Measurements from ENCODE around the gene DIS3L2.
"Not testable (repeated sequence)": the region's sequence is repeated elsewhere in the genome, so short reads cannot be mapped to it uniquely, and the experiment has no call there.

The DIS3L2 gene

DNA sequence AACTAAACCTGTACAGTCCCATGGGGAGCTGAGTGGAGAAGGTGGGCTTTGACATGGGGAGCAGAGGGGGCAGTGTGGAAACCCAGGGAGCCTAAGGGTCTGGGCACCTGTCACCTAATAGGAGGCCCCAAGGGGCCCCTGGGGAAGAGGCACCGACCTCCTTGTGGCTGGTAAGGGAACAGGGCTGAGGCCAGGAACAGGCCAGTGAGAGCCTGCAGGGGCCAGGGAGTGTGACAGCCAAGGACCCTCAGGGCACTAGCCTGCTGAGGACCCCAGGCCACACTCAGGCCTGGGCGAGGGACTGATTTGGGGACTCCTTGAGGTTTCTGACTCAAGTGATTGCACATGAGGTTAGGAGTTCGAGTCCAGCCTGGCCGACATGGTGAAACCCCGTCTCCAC lies 392.6 kb downstream of the DIS3L2 start:
- Histone ChIP-seq H3K27me3 (ENCODE audit: control insufficient read depth, insufficient read depth, low read length) (peaks cover 41% of the 10 kb centered on the region), H3K9me3 (ENCODE audit: control insufficient read depth, insufficient read depth, low read length) (peaks cover 6% of the 10 kb centered on the region; the same call in 1 of the 2 replicates), H3K9ac (ENCODE audit: low read depth, low read length) (no peak overlapping the region), H3K36me3 (ENCODE audit: control insufficient read depth, insufficient read depth, low read length) (no peaks in the 10 kb centered on the region), H3K4me1 (ENCODE audit: control insufficient read depth, insufficient read depth, low read length) (no peaks in the 10 kb centered on the region), H3K4me3 (ENCODE audit: low read depth, low read length) (no peak overlapping the region), H3K27ac (ENCODE audit: low read depth, low read length) (no peak overlapping the region)

GRCh38 chr2:232361646-232362045 lies 400.1 kb downstream of the DIS3L2 start:
- no peak overlapping the region for H3K27ac ChIP-seq (ENCODE audit: low read depth, low read length)
- no peaks in the 10 kb centered on the region for H3K9me3 ChIP-seq (ENCODE audit: control insufficient read depth, insufficient read depth, low read length)
- no peak overlapping the region for H3K4me3 ChIP-seq (ENCODE audit: low read depth, low read length)

DNA sequence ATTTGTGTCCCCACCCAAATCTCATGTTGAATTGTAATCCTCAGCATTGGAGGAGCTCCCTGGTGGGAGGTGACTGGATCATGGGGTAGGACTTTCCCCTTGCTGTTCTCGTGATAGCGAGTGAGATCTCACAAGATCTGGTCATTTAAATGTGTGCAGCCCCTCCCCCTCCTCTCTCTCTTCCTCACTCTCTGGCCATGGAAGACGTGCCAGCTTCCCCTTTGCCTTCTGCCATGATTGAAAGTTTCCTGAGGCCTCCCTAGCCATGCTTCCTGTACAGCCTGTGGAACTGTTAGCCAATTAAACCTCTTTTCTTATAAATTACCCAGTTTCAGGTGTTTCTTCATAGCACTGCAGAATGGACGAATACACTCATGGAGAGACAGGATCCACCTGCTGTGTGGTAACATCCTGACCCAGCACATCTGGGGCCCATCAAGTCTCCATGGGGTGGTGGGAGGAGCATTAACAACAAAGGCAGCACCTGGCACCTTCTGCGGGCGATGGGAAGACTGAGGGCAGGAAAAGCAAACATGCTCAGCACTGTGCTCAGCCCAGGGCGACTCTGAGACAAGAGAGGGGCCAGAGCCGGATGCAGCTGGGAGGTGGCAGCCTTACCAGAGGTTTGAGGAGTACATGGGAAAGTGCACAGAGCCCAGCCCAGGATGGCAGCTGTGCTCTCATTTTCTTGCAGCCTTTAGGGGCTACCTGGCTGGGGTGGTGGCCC lies 400.8 kb downstream of the DIS3L2 start:
- Histone ChIP-seq H3K4me3 (ENCODE audit: low read depth, low read length) (no peak overlapping the region), H3K4me1 (ENCODE audit: control insufficient read depth, insufficient read depth, low read length) (peaks cover 3% of the 10 kb centered on the region; the same call in 1 of the 2 replicates), H3K27ac (ENCODE audit: low read depth, low read length) (no peak overlapping the region), H3K9me3 (ENCODE audit: control insufficient read depth, insufficient read depth, low read length) (no peaks in the 10 kb centered on the region), H3K36me3 (ENCODE audit: control insufficient read depth, insufficient read depth, low read length) (no peaks in the 10 kb centered on the region), H3K27me3 (ENCODE audit: control insufficient read depth, insufficient read depth, low read length) (no peaks in the 10 kb centered on the region), H3K9ac (ENCODE audit: low read depth, low read length) (no peak overlapping the region)

More at GRCh38 chr2:232361646-232362045, 400.1 kb downstream of the DIS3L2 start:
- H3K9ac ChIP-seq (ENCODE audit: low read depth, low read length): no peak overlapping the region
- peaks cover 3% of the 10 kb centered on the region; the same call in 1 of the 2 replicates for H3K4me1 ChIP-seq (ENCODE audit: control insufficient read depth, insufficient read depth, low read length)
- H3K27me3 ChIP-seq (ENCODE audit: control insufficient read depth, insufficient read depth, low read length): no peaks in the 10 kb centered on the region
- H3K36me3 ChIP-seq (ENCODE audit: control insufficient read depth, insufficient read depth, low read length): no peaks in the 10 kb centered on the region

DNA sequence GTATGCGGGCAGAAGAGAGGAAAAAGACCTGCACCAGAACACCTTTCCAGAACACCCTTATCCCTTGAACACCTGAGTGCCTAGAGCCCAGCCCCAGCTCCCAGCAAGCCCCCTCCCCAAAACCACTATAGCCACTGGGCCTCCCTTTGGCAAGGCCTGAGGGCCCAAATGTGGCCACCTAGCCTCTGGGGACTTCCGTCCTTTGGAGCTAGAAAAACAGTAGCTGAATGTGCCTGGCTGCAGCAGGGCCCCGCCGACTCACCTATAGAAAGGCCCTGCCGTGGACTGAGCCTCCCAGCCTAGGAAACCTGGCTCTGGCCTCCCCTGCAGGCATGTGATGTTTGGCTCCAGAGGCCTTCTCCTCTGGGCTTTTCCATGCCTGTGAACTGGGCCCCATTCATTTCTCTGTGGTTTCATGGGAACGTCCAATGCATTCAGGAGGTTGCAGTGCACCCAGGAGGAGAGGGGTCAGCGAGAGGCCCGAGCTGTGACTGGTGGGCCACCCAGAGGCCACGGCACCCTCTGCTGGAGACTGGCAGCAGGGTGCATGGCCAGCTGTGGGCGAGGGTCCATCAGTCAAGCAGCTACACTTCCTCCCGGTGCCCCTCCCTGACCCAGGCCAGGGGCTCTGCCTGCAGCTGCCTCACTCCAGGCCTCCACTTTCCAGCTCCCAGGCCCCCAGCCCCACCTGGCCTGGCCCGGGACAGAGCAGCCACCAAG lies 401.7 kb downstream of the DIS3L2 start:
- H3K4me1 ChIP-seq (ENCODE audit: control insufficient read depth, insufficient read depth, low read length): peaks cover 10% of the 10 kb centered on the region; the same call in 1 of the 2 replicates
- H3K9ac ChIP-seq (ENCODE audit: low read depth, low read length): not testable (repeated sequence)

GRCh38 chr2:232363784-232364615 lies 402.5 kb downstream of the DIS3L2 start:
- H3K4me3 ChIP-seq (ENCODE audit: low read depth, low read length): no peak overlapping the region
- H3K9me3 ChIP-seq (ENCODE audit: control insufficient read depth, insufficient read depth, low read length): no peaks in the 10 kb centered on the region

More for the DNA sequence above, 401.7 kb downstream of the DIS3L2 start:
- not testable (repeated sequence) for H3K36me3 ChIP-seq (ENCODE audit: control insufficient read depth, insufficient read depth, low read length); H3K27ac ChIP-seq (ENCODE audit: low read depth, low read length); H3K27me3 ChIP-seq (ENCODE audit: control insufficient read depth, insufficient read depth, low read length); H3K4me3 ChIP-seq (ENCODE audit: low read depth, low read length); H3K9me3 ChIP-seq (ENCODE audit: control insufficient read depth, insufficient read depth, low read length)

DNA sequence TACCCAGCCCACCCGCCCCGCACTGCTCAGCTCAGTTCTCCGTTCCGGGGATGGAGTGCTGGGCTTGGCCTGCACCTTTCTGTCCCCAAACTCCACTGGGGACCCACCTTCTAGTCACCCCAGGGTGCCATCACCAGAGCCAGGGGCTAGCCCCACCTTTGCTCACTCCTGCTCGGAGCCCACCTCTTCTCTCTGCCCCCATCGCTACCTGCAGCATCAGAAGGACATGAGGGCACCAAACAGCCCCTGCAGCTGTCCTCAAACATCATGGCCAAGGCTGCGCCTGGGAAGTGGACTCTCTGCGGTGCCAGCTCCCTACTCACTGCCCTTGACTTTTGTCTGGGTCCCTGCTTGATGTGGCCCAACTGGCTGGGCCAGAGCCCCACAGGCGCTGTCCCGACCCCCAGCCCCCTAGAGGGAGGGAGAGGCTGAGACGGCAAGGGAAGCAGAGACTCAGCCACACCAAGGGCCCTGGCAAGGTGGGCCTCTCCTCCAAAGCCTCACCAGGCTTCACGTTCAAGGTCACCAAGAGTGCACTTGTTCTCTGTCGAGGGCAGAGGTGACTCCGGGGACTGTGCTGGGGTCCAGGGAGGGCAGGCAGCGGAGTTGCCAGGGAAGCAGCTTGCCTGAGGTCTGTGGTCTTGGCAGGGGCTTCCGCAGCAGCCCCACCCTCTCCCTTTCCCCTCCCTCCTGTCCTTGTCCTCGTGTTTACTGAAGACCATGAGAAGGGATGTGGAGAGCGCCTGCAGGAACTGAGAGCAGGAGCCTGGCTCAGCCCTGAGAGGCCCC lies 403.5 kb downstream of the DIS3L2 start:
- H3K9ac ChIP-seq (ENCODE audit: low read depth, low read length); H3K9me3 ChIP-seq (ENCODE audit: control insufficient read depth, insufficient read depth, low read length); H3K27ac ChIP-seq (ENCODE audit: low read depth, low read length); H3K4me3 ChIP-seq (ENCODE audit: low read depth, low read length); H3K36me3 ChIP-seq (ENCODE audit: control insufficient read depth, insufficient read depth, low read length); H3K27me3 ChIP-seq (ENCODE audit: control insufficient read depth, insufficient read depth, low read length): not testable (repeated sequence)
- peaks cover 13% of the 10 kb centered on the region; the same call in 1 of the 2 replicates for H3K4me1 ChIP-seq (ENCODE audit: control insufficient read depth, insufficient read depth, low read length)

More at GRCh38 chr2:232363784-232364615, 402.5 kb downstream of the DIS3L2 start:
- Histone ChIP-seq H3K27ac (ENCODE audit: low read depth, low read length) (no peak overlapping the region), H3K4me1 (ENCODE audit: control insufficient read depth, insufficient read depth, low read length) (peaks cover 13% of the 10 kb centered on the region; the same call in 1 of the 2 replicates), H3K36me3 (ENCODE audit: control insufficient read depth, insufficient read depth, low read length) (no peaks in the 10 kb centered on the region), H3K9ac (ENCODE audit: low read depth, low read length) (no peak overlapping the region), H3K27me3 (ENCODE audit: control insufficient read depth, insufficient read depth, low read length) (no peaks in the 10 kb centered on the region)

DNA sequence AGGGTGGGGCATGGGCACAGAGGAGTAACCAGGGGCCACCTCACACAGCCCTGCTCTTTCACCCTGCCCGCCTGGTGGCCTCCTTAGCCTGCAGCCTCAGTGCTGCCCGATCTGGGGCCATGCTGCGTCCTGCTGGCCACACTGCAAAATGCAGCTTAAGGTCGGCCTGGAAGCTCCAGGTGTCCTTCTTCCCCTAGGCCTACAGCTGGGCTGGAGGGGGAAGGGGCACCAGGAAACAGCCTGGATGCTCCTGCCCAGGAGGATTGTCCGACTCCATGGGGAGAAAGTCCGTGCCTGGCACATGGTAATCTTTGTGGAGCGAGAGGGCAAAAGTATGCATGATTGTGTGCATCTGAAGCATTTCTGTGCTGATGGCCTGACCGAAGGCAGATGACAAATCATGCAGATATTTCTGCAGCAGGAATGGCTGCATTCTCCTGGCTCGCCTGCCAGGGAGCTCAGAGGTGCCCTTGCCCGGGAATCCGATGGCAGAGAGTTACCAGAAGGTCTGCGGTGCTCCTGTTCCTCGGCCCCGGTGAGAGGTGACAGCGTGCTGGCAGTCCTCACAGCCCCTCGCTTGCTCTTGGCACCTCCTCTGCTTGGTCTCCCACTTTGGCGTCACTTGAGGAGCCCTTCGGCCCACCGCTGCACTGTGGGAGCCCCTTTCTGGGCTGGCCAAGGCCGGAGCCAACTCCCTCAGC lies 404.3 kb downstream of the DIS3L2 start:
- Histone ChIP-seq H3K4me1 (ENCODE audit: control insufficient read depth, insufficient read depth, low read length) (peaks cover 13% of the 10 kb centered on the region; the same call in 1 of the 2 replicates), H3K9ac (ENCODE audit: low read depth, low read length) (no peak overlapping the region)

DNA sequence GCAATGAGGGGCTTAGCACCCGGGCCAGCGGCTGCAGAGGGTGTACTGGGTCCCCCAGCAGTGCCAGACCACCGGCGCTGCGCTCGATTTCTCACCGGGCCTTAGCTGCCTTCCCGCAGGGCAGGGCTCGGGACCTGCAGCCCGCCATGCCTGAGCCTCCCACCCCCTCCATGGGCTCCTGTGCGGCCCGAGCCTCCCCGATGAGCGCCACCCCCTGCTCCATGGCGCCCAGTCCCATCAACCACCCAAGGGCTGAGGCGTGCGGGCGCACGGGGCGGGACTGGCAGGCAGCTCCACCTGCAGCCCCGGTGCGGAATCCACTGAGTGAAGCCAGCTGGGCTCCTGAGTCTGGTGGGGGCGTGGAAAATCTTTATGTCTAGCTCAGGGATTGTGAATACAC lies 404.9 kb downstream of the DIS3L2 start:
- H3K9me3 ChIP-seq (ENCODE audit: control insufficient read depth, insufficient read depth, low read length); H3K36me3 ChIP-seq (ENCODE audit: control insufficient read depth, insufficient read depth, low read length); H3K4me3 ChIP-seq (ENCODE audit: low read depth, low read length); H3K27ac ChIP-seq (ENCODE audit: low read depth, low read length); H3K9ac ChIP-seq (ENCODE audit: low read depth, low read length); H3K27me3 ChIP-seq (ENCODE audit: control insufficient read depth, insufficient read depth, low read length): not testable (repeated sequence)
- peaks cover 13% of the 10 kb centered on the region; the same call in 1 of the 2 replicates for H3K4me1 ChIP-seq (ENCODE audit: control insufficient read depth, insufficient read depth, low read length)

More for the DNA sequence above, 404.3 kb downstream of the DIS3L2 start:
- no peaks in the 10 kb centered on the region for H3K9me3 ChIP-seq (ENCODE audit: control insufficient read depth, insufficient read depth, low read length)
- no peaks in the 10 kb centered on the region for H3K27me3 ChIP-seq (ENCODE audit: control insufficient read depth, insufficient read depth, low read length)
- no peaks in the 10 kb centered on the region for H3K36me3 ChIP-seq (ENCODE audit: control insufficient read depth, insufficient read depth, low read length)
- H3K27ac ChIP-seq (ENCODE audit: low read depth, low read length): no peak overlapping the region
- no peak overlapping the region for H3K4me3 ChIP-seq (ENCODE audit: low read depth, low read length)

DNA sequence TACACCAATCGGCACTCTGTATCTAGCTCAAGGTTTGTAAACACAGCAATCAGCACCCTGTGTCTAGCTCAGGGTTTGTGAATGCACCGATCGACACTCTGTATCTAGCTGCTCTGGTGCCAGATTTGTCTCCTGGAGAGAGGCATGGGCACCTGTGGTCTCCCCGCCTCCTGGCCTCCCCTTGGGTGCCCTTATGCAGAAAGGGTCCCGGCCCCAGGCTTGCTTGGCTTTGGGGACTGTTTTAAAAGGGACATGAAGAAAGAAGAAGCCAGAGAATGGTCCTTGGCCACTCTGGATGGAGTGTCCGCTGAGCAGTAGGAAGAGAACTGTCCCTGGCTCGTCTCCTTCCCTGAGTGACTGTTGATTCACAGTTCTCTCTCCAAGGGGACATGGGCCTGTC lies 405.5 kb downstream of the DIS3L2 start:
- Histone ChIP-seq H3K36me3 (ENCODE audit: control insufficient read depth, insufficient read depth, low read length) (no peaks in the 10 kb centered on the region), H3K4me1 (ENCODE audit: control insufficient read depth, insufficient read depth, low read length) (peaks cover 13% of the 10 kb centered on the region; the same call in 1 of the 2 replicates), H3K27me3 (ENCODE audit: control insufficient read depth, insufficient read depth, low read length) (no peaks in the 10 kb centered on the region), H3K9me3 (ENCODE audit: control insufficient read depth, insufficient read depth, low read length) (no peaks in the 10 kb centered on the region), H3K27ac (ENCODE audit: low read depth, low read length) (no peak overlapping the region), H3K9ac (ENCODE audit: low read depth, low read length) (no peak overlapping the region), H3K4me3 (ENCODE audit: low read depth, low read length) (no peak overlapping the region)

Data from HUES48 (cell line).